ENCODE measurements around the gene ZNF536. TPM values are rescaled to one million over a fixed set of nuclear protein-coding genes. Genes with fewer than 3 reads are reported as not detected.

ZNF536 gene
- total RNA-seq, 6 donors from 2014 or later = 0.34 to 0.78 (median 0.71) TPM; not detected in 2

GRCh38 chr19:30530751-30531150 is 158.6 kb downstream of the ZNF536 start:
- no peaks in the 10 kb centered on the region for H3K27me3 ChIP-seq
- no peak for ATAC-seq (ENCODE audit: low FRiP score in 2 of 2)
- no peaks in the 10 kb centered on the region for H3K36me3 ChIP-seq
- 77 to 79% methylated on average over 5 to 6 of the region's 6 CpGs for WGBS, 2 donors
- no peaks in the 10 kb centered on the region for H3K4me1 ChIP-seq
- H3K4me3 ChIP-seq = no peak overlapping the region
- H3K27ac ChIP-seq = no peak overlapping the region
- H3K9me3 ChIP-seq = no peaks in the 10 kb centered on the region
- DNase-seq = no peak
- TF ChIP-seq, protein P1, sequence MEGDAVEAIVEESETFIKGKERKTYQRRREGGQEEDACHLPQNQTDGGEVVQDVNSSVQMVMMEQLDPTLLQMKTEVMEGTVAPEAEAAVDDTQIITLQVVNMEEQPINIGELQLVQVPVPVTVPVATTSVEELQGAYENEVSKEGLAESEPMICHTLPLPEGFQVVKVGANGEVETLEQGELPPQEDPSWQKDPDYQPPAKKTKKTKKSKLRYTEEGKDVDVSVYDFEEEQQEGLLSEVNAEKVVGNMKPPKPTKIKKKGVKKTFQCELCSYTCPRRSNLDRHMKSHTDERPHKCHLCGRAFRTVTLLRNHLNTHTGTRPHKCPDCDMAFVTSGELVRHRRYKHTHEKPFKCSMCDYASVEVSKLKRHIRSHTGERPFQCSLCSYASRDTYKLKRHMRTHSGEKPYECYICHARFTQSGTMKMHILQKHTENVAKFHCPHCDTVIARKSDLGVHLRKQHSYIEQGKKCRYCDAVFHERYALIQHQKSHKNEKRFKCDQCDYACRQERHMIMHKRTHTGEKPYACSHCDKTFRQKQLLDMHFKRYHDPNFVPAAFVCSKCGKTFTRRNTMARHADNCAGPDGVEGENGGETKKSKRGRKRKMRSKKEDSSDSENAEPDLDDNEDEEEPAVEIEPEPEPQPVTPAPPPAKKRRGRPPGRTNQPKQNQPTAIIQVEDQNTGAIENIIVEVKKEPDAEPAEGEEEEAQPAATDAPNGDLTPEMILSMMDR (IDR thresholded peaks at IDR 0.05) = no peak
- TF ChIP-seq EP300 (IDR thresholded peaks at IDR 0.05) (no peak), POLR2A (IDR thresholded peaks at IDR 0.05) (no peak), POLR2AphosphoS5 (IDR thresholded peaks at IDR 0.05) (no peak)

DNA sequence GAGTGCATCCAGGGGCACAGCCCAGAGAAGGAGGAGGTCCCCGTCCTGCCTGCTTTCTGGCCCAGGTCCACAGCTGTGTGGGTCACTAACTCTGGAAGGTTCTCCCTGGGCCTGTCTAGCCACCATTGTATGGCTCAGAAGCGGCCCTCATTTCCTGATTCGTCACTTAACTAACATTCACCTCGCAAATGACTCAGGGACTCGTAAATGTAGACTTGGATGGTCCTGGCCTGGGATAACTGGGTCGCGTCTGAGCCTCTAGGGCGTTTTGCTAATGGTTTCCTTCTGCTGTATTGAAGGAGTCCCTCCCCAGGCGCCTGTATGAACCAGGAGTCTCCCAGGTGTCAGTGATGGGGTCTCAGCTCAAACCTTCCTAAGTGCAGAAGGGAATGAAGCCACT is 162.8 kb downstream of the ZNF536 start:
- Histone ChIP-seq H3K4me3 (no peak overlapping the region), H3K36me3 (no peaks in the 10 kb centered on the region), H3K9me3 (no peaks in the 10 kb centered on the region), H3K27me3 (no peaks in the 10 kb centered on the region), H3K27ac (no peak overlapping the region), H3K4me1 (no peaks in the 10 kb centered on the region)
- 66 to 100% methylated on average over 2 to 9 of the region's 9 CpGs for WGBS, 2 donors
- TF ChIP-seq POLR2AphosphoS5 (IDR thresholded peaks at IDR 0.05) = no peak
- TF ChIP-seq, protein P1 (IDR thresholded peaks at IDR 0.05) = no peak
- TF ChIP-seq EP300 (IDR thresholded peaks at IDR 0.05) = no peak
- no peak for TF ChIP-seq POLR2A (IDR thresholded peaks at IDR 0.05)
- DNase-seq (no peak), ATAC-seq (ENCODE audit: low FRiP score in 2 of 2) (no peak)

GRCh38 chr19:30536975-30537374 is 164.8 kb downstream of the ZNF536 start:
- WGBS, 2 donors = 74 to 88% methylated on average over 5 to 7 of the region's 7 CpGs
- TF ChIP-seq POLR2AphosphoS5 (IDR thresholded peaks at IDR 0.05) = no peak
- TF ChIP-seq, protein P1 (IDR thresholded peaks at IDR 0.05) = no peak
- TF ChIP-seq EP300 (IDR thresholded peaks at IDR 0.05) = no peak
- no peak for TF ChIP-seq POLR2A (IDR thresholded peaks at IDR 0.05)

DNA sequence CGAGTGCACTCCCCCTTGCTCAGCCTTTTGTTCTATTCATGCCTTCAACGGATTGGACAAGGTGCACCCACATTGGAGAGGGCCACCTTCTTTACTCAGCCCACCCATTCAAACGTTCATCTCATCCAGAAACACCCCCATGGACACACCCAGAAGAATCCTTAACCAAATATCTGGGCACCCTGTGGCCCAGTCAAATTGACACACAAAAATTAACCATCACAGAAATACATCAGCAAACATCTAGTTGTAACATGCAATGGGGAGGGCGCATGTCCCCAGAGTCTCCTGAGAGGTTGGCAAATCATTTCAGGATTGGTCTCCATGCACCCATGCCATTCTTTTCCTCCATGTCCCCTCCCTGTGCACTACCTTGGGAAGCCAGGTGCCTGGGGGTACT is 167.1 kb downstream of the ZNF536 start:
- H3K9me3 ChIP-seq = no peaks in the 10 kb centered on the region
- H3K4me3 ChIP-seq = no peak overlapping the region
- no peaks in the 10 kb centered on the region for H3K36me3 ChIP-seq
- ATAC-seq (ENCODE audit: low FRiP score in 2 of 2) (no peak), DNase-seq (no peak)
- H3K27me3 ChIP-seq = no peaks in the 10 kb centered on the region
- H3K27ac ChIP-seq = no peak overlapping the region
- TF ChIP-seq, protein P1 (IDR thresholded peaks at IDR 0.05) = no peak
- no peak for TF ChIP-seq EP300 (IDR thresholded peaks at IDR 0.05)
- no peak for TF ChIP-seq POLR2A (IDR thresholded peaks at IDR 0.05)
- TF ChIP-seq POLR2AphosphoS5 (IDR thresholded peaks at IDR 0.05) = no peak
- H3K4me1 ChIP-seq = no peaks in the 10 kb centered on the region
- WGBS, 2 donors = 77 to 87% methylated on average over 4 of the region's 4 CpGs

More at GRCh38 chr19:30536975-30537374, 164.8 kb downstream of the ZNF536 start:
- no peak for ATAC-seq (ENCODE audit: low FRiP score in 2 of 2)
- Histone ChIP-seq H3K4me1 (no peaks in the 10 kb centered on the region), H3K9me3 (no peaks in the 10 kb centered on the region), H3K36me3 (no peaks in the 10 kb centered on the region), H3K27ac (no peak overlapping the region), H3K4me3 (no peak overlapping the region), H3K27me3 (no peaks in the 10 kb centered on the region)
- DNase-seq = no peak

- no peak for DNase-seq
- 83 to 87% methylated on average over 7 to 11 of the region's 11 CpGs for WGBS, 2 donors
- no peak for ATAC-seq (ENCODE audit: low FRiP score in 2 of 2)
- no peak for TF ChIP-seq POLR2AphosphoS5 (IDR thresholded peaks at IDR 0.05)
- Histone ChIP-seq H3K4me1 (no peaks in the 10 kb centered on the region), H3K27ac (no peak overlapping the region), H3K27me3 (no peaks in the 10 kb centered on the region), H3K9me3 (no peaks in the 10 kb centered on the region), H3K4me3 (no peak overlapping the region), H3K36me3 (no peaks in the 10 kb centered on the region)
Measured at GRCh38 chr19:30539981-30540380, 167.8 kb downstream of the ZNF536 start.
